Subcutaneous abdominal adipose tissue (tissue), 5 donors: ENCODE measurements around the gene LEF1.
A peak's percentile ranks its signal among the peaks of the same experiment; 100 is the strongest.
"Not testable (repeated sequence)": the region's sequence is repeated elsewhere in the genome, so short reads cannot be mapped to it uniquely, and the experiment has no call there.

Experiments
- H3K27ac ChIP-seq: one replicate; pipeline ENCODE4 v1.7.0; 2013; ENCODE audit warnings: low read depth, mild to moderate bottlenecking, inconsistent platforms, low read length, moderate library complexity
- H3K27me3 ChIP-seq, 5 donors: one replicate each; pipeline ENCODE4 v1.7.0; 2013; ENCODE audit warnings: low read length in 5 of 5, inconsistent platforms in 1 of 5; ENCODE audit not compliant: control insufficient read depth in 5 of 5, insufficient read depth in 4 of 5
- H3K36me3 ChIP-seq, 5 donors: one replicate each; pipeline ENCODE4 v1.7.0; 2013; ENCODE audit warnings: low read length in 5 of 5; ENCODE audit not compliant: control insufficient read depth in 5 of 5, insufficient read depth in 5 of 5
- H3K4me1 ChIP-seq, 5 donors: one replicate each; pipeline ENCODE4 v1.7.0; 2013; ENCODE audit warnings: low read length in 5 of 5, mild to moderate bottlenecking in 3 of 5, moderate library complexity in 1 of 5; ENCODE audit not compliant: control insufficient read depth in 5 of 5, insufficient read depth in 5 of 5
- H3K4me3 ChIP-seq, 5 donors: one replicate each; pipeline ENCODE4 v1.7.0; 2013; ENCODE audit warnings: low read length in 5 of 5, low read depth in 1 of 5
- H3K9ac ChIP-seq, 5 donors: one replicate each; pipeline ENCODE4 v1.7.0; 2013; ENCODE audit warnings: low read length in 5 of 5, mild to moderate bottlenecking in 4 of 5, moderate library complexity in 3 of 5
- H3K9me3 ChIP-seq, 5 donors: one replicate each; pipeline ENCODE4 v1.7.0; 2013; ENCODE audit warnings: low read length in 5 of 5; ENCODE audit not compliant: control insufficient read depth in 5 of 5
- donor health status: healthy.
- donor health status: healthy.
- donor health status: healthy.
- donor health status: healthy.
- donor health status: healthy.

Gene LEF1

GRCh38 chr4:108012382-108012781 lies 156.3 kb downstream of the LEF1 start:
- H3K4me3 ChIP-seq, H3K9me3 ChIP-seq, H3K9ac ChIP-seq, H3K27ac ChIP-seq, H3K27me3 ChIP-seq: not testable (repeated sequence)
- peaks cover 32 to 58% (median 48%) of the 10 kb centered on the region in 5 donors for H3K36me3 ChIP-seq
- peaks cover 0 to 34% (median 15%) of the 10 kb centered on the region in 5 donors for H3K4me1 ChIP-seq

GRCh38 chr4:108010167-108010566 lies 158.6 kb downstream of the LEF1 start:
- H3K9me3 ChIP-seq = no peaks in the 10 kb centered on the region

DNA sequence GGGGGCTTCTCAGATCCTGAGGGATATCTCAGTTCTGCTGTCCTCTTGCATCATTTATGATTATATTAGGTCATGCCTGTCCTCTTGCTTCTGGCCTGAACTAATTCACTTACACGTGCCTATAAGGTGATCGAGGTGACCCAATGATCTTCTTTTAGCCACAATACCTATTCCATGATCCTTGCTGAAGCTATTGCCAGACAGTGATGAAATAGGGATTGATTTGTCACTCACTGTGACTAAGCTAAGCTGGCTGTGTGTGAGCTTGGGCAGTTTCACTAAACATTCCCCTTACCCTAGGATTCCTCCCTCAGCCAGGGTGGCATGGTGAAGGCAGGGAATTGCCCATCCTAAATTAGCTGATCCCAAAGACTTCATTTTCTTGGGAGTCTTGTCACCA lies 160.0 kb downstream of the LEF1 start:
- no peaks in the 10 kb centered on the region for H3K27me3 ChIP-seq
- peak overlapping the region in 2 of 5 donors; percentile 34 to 39 for H3K9ac ChIP-seq
- H3K36me3 ChIP-seq = peaks cover 6 to 22% (median 14%) of the 10 kb centered on the region in 5 donors
- H3K9me3 ChIP-seq = no peaks in the 10 kb centered on the region
- H3K27ac ChIP-seq = peak overlapping the region; percentile 80
- no peak overlapping the region for H3K4me3 ChIP-seq
- H3K4me1 ChIP-seq = peaks cover 0 to 42% (median 19%) of the 10 kb centered on the region in 5 donors

More at GRCh38 chr4:108010167-108010566, 158.6 kb downstream of the LEF1 start:
- Histone ChIP-seq H3K4me3 (no peak overlapping the region), H3K4me1 (peaks cover 0 to 35% (median 13%) of the 10 kb centered on the region in 5 donors), H3K9ac (no peak overlapping the region), H3K27ac (peak overlapping the region; percentile 80), H3K36me3 (peaks cover 16 to 36% (median 26%) of the 10 kb centered on the region in 5 donors), H3K27me3 (no peaks in the 10 kb centered on the region)

DNA sequence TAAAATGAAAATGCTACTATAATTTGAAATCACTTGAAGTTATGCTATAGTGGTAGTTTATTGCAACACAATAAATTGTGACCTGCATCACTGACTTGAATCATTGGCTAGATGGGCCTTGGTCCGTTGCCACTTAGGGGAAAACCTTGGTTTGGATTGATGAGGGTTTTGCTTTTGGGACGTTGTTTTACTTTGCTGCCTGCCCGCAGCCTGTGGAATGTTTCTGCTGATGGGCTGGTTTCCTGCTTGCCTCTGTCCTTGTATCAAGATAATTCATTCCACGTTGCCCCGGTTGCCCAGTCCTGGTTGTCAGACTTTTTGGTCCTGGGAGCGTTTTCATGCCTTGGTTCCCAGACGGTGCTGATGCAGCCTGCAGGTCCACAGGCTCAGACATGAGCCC lies 160.7 kb downstream of the LEF1 start:
- Histone ChIP-seq H3K4me1 (peaks cover 0 to 46% (median 20%) of the 10 kb centered on the region in 5 donors), H3K9me3 (no peaks in the 10 kb centered on the region), H3K4me3 (no peak overlapping the region), H3K36me3 (peaks cover 6 to 16% (median 9%) of the 10 kb centered on the region in 5 donors), H3K27me3 (no peaks in the 10 kb centered on the region), H3K9ac (no peak overlapping the region), H3K27ac (peak overlapping the region; percentile 80)

DNA sequence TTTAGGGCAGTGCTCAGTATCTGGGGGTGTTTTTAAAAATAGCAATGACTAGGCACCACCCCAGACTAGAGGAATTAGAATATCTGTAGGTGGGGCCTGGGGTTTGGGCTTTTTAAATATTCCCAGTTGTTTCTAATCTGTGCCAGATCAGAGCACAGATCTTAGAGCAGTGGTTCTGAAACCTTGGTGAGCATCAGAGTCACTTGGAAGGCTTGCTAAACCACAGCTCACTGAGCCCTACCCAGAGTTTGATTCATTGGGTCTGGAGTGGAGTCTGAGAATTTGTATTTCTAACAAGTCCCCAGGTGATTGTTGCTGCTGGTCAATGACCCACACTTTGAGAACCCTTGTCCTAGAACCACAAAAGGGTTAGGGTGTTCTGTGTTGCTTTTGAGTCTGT lies 162.4 kb downstream of the LEF1 start:
- Histone ChIP-seq H3K4me3 (no peak overlapping the region), H3K27me3 (no peaks in the 10 kb centered on the region), H3K9ac (no peak overlapping the region), H3K36me3 (peaks cover 3 to 12% (median 7%) of the 10 kb centered on the region in 5 donors), H3K4me1 (peaks cover 0 to 46% (median 20%) of the 10 kb centered on the region in 5 donors), H3K27ac (peak overlapping the region; percentile 32), H3K9me3 (no peaks in the 10 kb centered on the region)

- H3K9ac ChIP-seq = no peak overlapping the region
- peaks cover 0 to 7% (median 5%) of the 10 kb centered on the region in 5 donors for H3K36me3 ChIP-seq
- H3K9me3 ChIP-seq = no peaks in the 10 kb centered on the region
- no peaks in the 10 kb centered on the region for H3K27me3 ChIP-seq
- peak overlapping the region; percentile 32 for H3K27ac ChIP-seq
- no peak overlapping the region for H3K4me3 ChIP-seq
- H3K4me1 ChIP-seq = peaks cover 0 to 46% (median 20%) of the 10 kb centered on the region in 5 donors
These were observed 162.9 kb downstream of the LEF1 start for GRCh38 chr4:108005807-108006206.

- Histone ChIP-seq H3K4me3 (no peak overlapping the region), H3K36me3 (peaks cover 0 to 4% (median 3%) of the 10 kb centered on the region in 5 donors), H3K9ac (no peak overlapping the region), H3K4me1 (peaks cover 0 to 55% (median 20%) of the 10 kb centered on the region in 5 donors), H3K9me3 (no peaks in the 10 kb centered on the region), H3K27me3 (no peaks in the 10 kb centered on the region), H3K27ac (peak overlapping the region; percentile 17)
These were observed 164.1 kb downstream of the LEF1 start for GRCh38 chr4:108004646-108005045.

DNA sequence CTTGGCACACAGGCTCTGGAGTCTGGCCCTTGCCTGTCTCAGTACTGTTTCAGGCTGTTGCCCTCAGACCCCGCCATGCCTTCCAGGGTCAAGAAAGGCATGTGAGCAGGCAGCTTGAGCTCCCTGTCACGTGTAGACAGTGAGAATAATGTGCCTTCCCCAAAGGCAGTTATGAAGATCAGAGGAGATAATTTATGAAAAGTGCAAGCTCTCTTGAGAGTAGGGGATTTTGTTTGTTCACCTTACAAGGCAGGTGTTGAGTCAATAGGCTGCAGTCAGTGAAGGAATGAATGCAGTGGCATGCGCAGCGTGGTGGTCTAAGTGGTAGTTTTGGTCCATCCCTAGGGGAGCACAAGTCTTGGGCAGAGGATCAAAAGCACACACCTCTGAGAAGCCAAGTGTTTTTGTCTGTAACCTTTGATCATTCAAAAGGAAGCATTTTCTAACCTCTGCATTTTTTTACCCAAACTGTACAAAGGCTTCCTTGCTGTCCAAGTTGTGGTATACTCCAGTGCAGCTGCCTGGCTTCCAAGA lies 164.7 kb downstream of the LEF1 start:
- Histone ChIP-seq H3K27me3 (no peaks in the 10 kb centered on the region), H3K27ac (peak overlapping the region; percentile 17), H3K4me3 (no peak overlapping the region), H3K9ac (no peak overlapping the region), H3K36me3 (peaks cover 0 to 4% (median 3%) of the 10 kb centered on the region in 5 donors), H3K4me1 (peaks cover 0 to 51% (median 21%) of the 10 kb centered on the region in 5 donors), H3K9me3 (no peaks in the 10 kb centered on the region)

DNA sequence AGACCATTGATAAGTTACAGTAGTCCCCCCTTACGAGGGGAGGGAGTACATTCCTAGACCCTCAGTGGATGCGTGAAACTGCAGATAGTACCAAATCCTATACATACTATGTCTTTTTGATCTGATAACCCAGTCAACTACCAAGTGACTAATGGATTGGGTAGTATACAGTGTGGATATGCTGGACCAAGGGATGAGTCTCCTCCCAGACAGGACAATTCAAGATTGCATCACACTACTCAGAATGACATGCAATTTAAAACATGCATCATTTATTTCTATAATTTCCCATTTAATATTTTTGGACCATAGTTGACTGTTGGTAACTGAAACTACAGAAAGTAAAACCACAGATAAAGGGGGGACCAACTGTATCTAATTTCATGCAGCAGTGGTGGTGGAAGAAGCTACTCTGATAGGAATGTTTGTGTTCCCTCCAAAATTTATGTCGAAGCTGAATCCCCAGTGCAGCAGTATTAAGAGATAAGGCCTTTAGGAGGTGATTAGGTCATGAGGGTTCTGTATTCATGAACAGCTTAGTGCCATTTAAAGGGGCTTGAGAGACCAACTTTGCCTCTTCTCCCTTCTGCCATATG lies 167.1 kb downstream of the LEF1 start:
- Histone ChIP-seq H3K36me3 (peaks cover 0 to 4% (median 3%) of the 10 kb centered on the region in 5 donors), H3K4me3 (no peak overlapping the region), H3K27ac (peak overlapping the region; percentile 6), H3K4me1 (peaks cover 0 to 53% (median 33%) of the 10 kb centered on the region in 5 donors), H3K9ac (no peak overlapping the region), H3K9me3 (no peaks in the 10 kb centered on the region), H3K27me3 (no peaks in the 10 kb centered on the region)

DNA sequence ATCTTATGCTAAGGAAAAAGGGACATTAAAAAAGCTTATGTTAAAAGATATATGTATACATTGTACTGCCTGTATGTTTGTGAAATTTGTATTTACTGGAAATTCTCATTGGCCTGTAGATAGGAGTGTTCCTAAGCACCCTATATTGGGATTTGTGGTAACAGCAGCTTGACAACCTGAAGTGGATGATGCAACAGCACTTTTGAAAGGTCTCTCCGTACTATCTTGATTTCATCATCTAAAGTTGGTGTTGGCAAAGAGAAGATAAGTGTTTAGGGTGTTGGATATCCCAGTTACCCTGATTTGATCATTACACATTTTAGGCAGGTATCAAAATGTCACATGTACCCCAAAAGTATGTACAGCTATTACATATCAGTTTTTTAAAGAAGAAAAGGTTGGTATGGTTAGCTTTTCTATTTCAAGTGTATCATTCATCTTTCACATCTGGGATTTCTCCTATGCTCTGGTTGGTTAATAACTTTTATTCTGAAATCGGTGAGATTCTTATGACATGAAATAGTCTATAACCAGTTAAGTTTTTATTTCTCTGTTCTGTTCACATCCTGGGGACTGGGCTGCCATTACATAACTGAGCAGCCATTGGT lies 168.7 kb downstream of the LEF1 start:
- Histone ChIP-seq H3K4me3 (no peak overlapping the region), H3K36me3 (peaks cover 2 to 9% (median 3%) of the 10 kb centered on the region in 5 donors), H3K9me3 (no peaks in the 10 kb centered on the region), H3K27me3 (no peaks in the 10 kb centered on the region), H3K9ac (no peak overlapping the region), H3K27ac (peak overlapping the region; percentile 29), H3K4me1 (peaks cover 0 to 54% (median 29%) of the 10 kb centered on the region in 5 donors)
